BJ (cell line): ENCODE data around the gene CACNA2D4. TPM values are rescaled to one million over a fixed set of nuclear protein-coding genes. Genes with fewer than 3 reads are reported as not detected.

ENCODE experiments used
- CTCF ChIA-PET: fragments of 350-600 bp; formaldehyde crosslinking; extraction: SDS; loops from one replicate; lab custom pipeline; 2021; ENCODE audit warnings: antibody characterized with exemption, inconsistent platforms; lab: Yijun Ruan, JAX
- POLR2A ChIA-PET: fragments of 300-600 bp; sonication (Branson Sonifier 250); formaldehyde crosslinking; extraction: SDS; loops from one replicate; lab custom pipeline; 2021; ENCODE audit warnings: antibody characterized with exemption; lab: Charles Lee
- DNase-seq: peaks from one replicate; pipeline ENCODE4 v3.0.0-alpha.2; 2011; ENCODE audit warnings: low read depth
- H3K27me3 ChIP-seq: 2 replicates; pipeline ENCODE4 v1.6.0; 2011; ENCODE audit warnings: low read length; ENCODE audit not compliant: control insufficient read depth, insufficient read depth
- H3K36me3 ChIP-seq: 2 replicates; pipeline ENCODE4 v1.5.1; 2011; ENCODE audit warnings: low read length; ENCODE audit not compliant: control insufficient read depth, insufficient read depth
- H3K4me3 ChIP-seq: 2 replicates; pipeline ENCODE4 v1.5.1; 2011; ENCODE audit warnings: low read depth, mild to moderate bottlenecking, control low read depth, low read length
- polyA plus RNA-seq: library from polyadenylated mRNA; depleted of rRNA; stranded (reverse); fragments of >200 nt; gene quantifications from 2 replicates; pipeline ENCODE4 v1.2.3, GENCODE V29; 2011
- TF ChIP-seq, protein P1 (sequence below): IDR thresholded peaks from 2 replicates; pipeline ENCODE4 v1.5.1; 2011; ENCODE audit warnings: low read depth, mild to moderate bottlenecking, control low read depth, inconsistent platforms, low read length, moderate library complexity; ENCODE audit not compliant: insufficient read depth

CACNA2D4 gene
- polyA plus RNA-seq, 1 experiment = 0.39 TPM

DNA sequence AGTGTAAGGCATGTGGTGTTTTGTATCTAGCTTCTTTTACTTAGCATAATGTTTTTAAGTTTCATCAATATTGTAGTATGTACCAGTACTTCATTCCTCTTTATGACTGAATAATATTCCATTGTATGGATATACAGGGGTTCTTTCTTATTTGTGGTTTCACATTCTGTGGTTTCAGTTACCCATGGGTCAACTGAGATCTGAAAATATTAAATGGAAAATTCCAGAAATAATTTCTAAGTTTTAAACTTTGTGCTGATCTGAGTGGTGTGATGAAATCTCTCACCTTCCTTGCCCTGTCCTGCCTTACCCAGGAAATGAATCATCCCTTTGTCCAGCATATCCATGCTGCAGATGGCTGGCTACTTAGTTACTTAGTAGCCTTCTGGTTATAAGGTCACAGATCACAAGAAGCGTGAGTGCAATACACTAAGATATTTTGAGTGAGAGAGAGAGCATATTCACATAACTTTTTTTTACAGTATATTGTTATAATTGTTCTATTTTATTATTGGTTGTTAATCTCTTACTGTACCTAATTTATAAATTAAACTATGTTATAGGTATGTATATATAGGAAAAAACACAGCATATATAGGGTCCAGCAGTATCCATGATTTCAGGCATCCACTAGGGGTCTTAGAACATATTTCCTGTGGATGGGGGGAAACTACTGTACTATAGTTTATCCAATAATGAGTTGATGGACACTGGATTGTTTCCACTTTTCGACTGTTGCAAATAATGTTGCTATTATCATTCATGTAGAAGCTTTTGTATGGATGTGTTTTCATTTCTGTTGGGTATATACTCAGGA, 157.7 kb downstream of the CACNA2D4 start:
- TF ChIP-seq, protein P1, sequence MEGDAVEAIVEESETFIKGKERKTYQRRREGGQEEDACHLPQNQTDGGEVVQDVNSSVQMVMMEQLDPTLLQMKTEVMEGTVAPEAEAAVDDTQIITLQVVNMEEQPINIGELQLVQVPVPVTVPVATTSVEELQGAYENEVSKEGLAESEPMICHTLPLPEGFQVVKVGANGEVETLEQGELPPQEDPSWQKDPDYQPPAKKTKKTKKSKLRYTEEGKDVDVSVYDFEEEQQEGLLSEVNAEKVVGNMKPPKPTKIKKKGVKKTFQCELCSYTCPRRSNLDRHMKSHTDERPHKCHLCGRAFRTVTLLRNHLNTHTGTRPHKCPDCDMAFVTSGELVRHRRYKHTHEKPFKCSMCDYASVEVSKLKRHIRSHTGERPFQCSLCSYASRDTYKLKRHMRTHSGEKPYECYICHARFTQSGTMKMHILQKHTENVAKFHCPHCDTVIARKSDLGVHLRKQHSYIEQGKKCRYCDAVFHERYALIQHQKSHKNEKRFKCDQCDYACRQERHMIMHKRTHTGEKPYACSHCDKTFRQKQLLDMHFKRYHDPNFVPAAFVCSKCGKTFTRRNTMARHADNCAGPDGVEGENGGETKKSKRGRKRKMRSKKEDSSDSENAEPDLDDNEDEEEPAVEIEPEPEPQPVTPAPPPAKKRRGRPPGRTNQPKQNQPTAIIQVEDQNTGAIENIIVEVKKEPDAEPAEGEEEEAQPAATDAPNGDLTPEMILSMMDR = no peak
- H3K36me3 ChIP-seq = no peaks in the 10 kb centered on the region
- ChIA-PET POLR2A (no interaction called here), CTCF (no interaction called here)
- no peak overlapping the region for H3K4me3 ChIP-seq
- DNase-seq = no peak
- no peaks in the 10 kb centered on the region for H3K27me3 ChIP-seq

DNA sequence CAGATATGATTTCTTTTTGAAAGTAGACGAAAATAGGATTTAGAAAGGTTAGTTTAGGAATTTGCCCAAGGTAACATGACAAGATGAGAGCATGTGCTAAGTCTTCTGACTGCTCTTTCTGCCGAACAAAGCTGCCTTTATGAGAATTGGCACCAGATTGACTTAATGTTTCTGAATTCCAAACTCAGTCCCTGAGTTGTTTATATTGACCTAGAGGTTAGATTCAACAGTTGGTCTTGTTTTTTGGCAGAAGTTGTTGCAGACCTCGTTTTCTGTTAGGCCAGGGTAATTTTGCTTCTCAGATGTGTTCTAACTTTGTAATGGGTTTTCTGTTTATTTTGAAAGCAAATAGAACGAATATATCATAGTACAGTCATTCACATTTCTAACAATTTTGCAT, 159.6 kb downstream of the CACNA2D4 start:
- no peak for DNase-seq
- TF ChIP-seq, protein P1 = no peak
- ChIA-PET CTCF (no interaction called here), POLR2A (no interaction called here)
- Histone ChIP-seq H3K27me3 (no peaks in the 10 kb centered on the region), H3K36me3 (no peaks in the 10 kb centered on the region; the same call in 1 of the 2 replicates), H3K4me3 (no peak overlapping the region)

DNA sequence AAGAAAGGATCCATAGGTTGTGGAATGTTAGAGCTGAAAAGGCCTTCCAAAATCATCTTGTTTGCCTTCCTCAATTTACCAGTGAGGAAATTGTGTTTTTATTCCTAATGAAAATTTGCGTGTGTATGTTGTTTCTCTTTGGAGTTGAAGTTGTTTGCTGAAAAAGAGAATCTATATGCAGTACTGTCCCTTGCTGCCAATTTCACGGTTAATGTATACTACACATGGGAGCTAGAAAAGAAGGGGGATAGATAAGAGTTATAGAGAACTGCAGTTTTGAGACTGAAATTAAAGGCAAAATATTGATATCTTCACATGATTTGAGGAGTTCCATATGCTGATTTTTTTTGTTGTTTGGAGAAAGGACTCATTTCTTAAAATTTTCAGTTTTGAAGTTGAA, 160.1 kb downstream of the CACNA2D4 start:
- POLR2A ChIA-PET = no interaction called here
- Histone ChIP-seq H3K27me3 (no peaks in the 10 kb centered on the region), H3K36me3 (no peaks in the 10 kb centered on the region; the same call in 1 of the 2 replicates), H3K4me3 (no peak overlapping the region)
- DNase-seq = no peak
- TF ChIP-seq, protein P1 = no peak
- CTCF ChIA-PET = no interaction called here

DNA sequence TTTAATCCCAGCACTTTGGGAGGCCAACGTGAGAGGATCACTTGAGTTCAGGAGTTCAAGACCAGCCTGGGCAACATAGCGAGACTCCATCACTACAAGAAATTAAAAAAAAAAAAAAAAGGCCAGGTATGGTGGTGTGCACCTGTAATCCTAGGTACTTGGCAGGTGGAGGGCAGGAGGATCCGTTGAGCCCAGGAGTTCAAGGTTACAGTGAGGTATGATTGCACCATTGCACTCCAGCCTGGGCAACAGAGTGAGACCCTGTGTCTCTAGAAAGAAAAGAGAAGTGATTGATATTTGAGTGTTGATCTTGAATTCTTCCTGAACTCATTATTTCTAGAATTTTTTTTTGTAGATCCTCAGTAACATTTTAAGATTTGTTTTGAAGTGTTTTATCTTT, 168.2 kb downstream of the CACNA2D4 start:
- CTCF ChIA-PET = no interaction called here
- no peak for DNase-seq
- no peaks in the 10 kb centered on the region; the same call in 1 of the 2 replicates for H3K36me3 ChIP-seq
- H3K4me3 ChIP-seq = no peak overlapping the region
- TF ChIP-seq, protein P1 = no peak
- POLR2A ChIA-PET = no interaction called here
- no peaks in the 10 kb centered on the region for H3K27me3 ChIP-seq

DNA sequence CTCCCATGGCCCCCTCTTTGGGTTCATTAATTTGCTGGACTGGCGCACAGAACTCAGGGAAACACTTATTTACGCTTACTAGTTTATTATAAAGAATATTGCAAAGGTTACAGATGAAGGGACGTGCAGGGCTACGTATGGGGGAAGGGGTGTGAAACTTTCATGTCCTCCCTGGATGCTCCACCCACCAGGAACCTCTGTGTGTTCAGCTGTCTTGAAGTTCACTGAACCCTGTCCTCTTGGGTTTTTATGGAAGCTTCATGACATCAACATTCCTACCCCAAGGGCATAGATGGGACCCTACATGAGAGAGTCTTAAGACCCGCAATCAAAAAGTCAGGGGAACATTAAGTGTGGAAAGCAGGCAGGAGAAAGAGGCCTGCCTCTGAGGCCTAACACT, 169.4 kb downstream of the CACNA2D4 start:
- Histone ChIP-seq H3K27me3 (no peaks in the 10 kb centered on the region), H3K4me3 (no peak overlapping the region), H3K36me3 (no peaks in the 10 kb centered on the region)
- CTCF ChIA-PET = no interaction called here
- TF ChIP-seq, protein P1 = no peak
- POLR2A ChIA-PET = no interaction called here
- no peak for DNase-seq
